NCI-H187 (cell line): ENCODE results near the gene NYAP2.

ENCODE experiments used
- DNase-seq, 2 experiments: peaks; one replicate each; lab custom pipeline; 2025; lab: John Stamatoyannopoulos, UW

NYAP2 gene

DNA sequence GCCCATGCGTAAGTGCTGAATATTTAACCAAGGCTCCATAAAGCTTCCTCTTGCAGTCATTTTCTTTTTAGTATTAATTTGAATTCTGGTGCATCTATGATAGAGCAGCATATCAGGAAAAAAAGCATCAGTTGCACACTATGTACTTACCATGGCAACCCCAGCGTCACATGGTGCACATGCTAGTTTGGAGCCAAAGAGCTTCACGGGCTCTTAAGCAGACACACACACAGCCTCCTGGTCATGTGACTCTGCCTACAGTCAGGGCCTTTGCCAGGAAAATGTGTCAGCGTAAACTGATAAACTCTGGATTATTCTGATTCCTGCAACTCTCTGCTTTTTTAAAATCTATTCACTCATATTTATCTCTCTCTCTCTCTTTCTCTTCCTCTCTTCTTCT lies 30.2 kb downstream of the NYAP2 start:
- peak in 1 of 2 experiments; percentile 47 for DNase-seq

DNA sequence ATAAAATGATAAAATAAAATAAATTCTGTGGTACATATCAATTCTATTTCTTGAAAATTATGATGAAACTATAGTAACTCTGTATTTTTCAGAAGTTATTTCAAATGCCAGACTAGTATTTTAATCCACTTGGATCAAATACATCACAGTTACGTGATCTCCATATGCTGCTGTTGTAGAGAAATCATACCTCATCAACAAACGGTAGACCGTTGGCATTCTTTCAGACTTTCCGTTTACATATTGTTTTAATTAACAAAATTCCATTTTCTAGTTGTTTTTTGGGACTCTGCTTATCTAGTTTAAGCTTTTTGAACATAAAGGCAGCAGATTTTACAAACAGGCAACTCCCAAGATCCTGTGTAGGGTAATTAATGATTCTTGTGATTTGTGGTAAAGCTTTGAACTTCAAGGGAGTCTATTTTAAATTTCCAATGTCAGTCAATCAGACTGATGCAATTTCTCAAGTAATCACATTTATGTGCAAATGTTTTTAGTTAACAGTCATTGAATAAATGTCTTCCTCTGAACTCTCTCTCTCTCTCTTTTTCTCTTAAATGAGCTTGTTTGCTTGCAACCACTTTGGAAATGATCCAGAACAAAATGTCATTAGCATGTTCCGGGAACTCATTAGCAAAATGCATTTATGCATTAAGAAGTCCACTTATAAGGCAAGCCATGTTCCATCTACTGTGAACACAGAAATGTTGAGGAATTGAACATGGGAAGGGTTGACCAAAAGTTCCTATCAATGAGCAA lies 31.8 kb downstream of the NYAP2 start:
- no peak for DNase-seq

DNA sequence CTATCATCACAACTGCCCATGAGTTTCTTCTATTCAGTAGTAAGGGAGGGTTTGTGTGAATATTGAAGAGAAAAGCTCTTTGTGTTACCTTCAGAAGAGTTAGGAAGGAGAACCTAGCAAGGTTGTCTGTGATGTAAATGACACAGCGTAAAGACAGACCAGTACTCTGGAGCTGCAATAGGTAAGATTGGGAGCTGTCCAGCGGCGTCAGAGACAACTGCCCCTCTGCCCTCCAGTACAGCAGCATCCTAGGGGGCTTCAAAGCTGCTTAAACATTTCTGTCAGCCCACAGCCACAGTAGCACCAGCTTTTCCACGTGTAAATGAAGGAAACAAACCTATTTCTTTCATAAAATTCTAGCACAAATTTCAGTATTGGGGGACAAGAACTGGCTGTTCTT lies 34.5 kb downstream of the NYAP2 start:
- no peak for DNase-seq

DNA sequence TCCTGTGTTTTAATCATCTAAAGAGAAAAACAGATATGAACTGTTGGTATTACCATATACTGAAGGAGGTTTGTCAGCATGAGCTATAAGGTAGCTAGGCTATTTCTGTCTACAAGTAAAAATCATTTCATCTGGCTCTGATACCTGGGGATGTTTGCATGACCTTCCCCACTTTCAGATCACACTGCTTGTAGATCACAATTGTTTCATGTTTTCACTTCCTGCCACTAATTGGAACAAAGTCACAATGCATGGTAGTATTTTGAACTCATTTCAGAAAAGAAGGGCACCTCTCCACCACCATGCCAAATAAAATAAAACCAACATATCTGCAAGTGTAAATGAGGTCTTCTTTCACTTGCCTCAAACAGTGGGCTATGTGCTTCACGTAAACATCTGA lies 37.8 kb downstream of the NYAP2 start:
- no peak for DNase-seq

DNA sequence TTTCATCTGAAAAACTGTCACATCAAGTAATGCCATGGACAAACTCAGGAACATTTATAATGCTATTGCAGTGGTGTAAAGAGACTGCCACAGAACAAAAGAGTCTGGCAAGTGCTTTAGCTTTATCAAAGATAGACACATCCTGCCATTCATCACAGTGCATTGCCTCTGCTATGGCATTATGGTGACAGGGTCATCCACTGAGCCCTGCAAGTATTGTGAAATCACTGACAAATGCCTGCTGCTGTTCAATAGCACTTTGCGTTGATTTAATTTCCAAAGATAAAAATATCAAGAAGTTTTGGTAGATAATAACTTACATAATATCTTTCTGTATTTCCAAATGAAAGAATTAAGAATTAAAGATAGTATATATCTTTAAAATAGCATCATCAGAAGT lies 38.7 kb downstream of the NYAP2 start:
- no peak for DNase-seq

DNA sequence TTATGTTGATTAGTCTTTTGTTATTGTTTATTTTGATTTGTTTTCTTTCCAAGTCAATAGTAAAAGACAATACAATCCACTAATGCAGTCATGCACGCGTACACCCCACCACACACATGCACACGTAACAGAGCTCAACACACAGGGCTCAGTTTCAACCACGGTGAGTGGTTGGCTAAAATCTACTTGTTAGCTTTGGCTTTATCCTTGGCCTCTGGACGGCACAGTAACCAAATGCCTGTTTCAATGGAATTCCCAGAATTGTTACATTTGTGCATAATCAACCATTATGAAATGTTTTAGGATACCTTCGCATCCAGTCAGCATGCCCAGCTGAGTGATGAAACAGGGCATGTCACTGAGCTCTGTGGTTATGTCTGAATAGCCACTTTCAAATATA lies 53.2 kb downstream of the NYAP2 start:
- DNase-seq, result no peak

DNA sequence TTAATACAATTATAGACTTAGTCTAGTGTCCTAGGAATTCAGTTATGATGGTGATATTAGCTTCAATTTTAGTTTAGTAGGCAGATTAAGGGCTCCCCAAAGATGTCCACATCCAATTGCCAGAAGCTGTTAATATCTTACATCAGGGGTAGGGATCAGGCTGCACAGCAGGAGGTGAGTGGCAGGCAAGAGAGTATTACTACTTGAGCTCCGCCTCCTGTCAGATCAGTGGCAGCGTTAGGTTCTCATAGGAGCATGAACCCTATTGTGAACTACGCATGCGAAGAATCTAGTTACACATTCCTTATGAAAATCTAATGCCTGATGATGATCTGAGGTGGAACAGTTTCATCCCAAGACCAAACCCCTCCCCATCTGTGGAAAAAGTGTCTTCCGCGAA lies 54.9 kb downstream of the NYAP2 start:
- DNase-seq, result no peak

DNA sequence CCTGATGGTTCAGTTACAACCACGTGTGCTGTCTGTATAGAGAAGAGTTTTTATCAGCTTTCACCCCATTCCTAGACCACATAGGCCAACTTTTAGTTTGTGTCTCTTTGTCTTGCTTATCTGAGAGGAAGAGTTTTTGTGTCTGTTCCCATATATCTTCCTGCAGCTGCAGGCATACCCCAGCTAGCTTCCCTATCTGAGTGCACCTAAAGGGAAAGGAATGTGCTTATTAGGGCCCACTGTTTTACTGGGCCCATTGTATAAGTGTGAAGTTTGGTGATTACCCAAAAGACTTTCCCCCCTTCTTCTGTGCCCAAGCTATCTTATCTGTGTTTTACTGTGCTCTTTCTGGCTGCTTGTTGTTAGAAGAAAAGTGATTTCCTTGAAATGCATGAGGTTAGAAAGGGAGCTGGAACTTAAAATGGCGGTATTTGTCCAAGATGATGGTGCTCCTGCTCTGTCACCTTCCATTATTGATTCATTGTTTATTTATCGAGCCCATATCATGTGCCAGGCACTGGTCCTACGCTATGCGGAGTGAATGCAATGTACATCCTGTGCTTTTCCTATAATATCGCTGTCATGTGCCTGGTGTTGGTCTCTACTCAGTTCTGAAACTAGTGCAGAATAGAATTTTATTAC lies 57.2 kb downstream of the NYAP2 start:
- no peak for DNase-seq

DNA sequence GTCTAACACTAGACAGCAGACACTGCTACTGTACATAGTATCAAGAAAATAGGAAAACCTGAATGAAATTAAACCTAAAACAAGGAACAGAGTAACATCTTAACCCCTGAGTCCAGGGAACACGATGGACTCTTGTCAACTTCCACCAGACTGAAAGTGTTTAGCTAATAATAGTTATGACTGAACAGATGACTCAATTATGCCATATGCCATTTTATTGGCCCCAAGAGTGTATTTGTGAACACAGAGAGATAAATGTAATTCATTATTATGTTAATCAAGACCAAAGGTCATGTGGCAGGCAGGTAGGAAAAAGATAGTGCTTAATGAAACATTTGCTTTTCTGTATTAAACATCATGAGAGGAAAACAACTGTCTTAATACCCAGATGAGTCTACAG lies 58.0 kb downstream of the NYAP2 start:
- DNase-seq, result no peak

DNA sequence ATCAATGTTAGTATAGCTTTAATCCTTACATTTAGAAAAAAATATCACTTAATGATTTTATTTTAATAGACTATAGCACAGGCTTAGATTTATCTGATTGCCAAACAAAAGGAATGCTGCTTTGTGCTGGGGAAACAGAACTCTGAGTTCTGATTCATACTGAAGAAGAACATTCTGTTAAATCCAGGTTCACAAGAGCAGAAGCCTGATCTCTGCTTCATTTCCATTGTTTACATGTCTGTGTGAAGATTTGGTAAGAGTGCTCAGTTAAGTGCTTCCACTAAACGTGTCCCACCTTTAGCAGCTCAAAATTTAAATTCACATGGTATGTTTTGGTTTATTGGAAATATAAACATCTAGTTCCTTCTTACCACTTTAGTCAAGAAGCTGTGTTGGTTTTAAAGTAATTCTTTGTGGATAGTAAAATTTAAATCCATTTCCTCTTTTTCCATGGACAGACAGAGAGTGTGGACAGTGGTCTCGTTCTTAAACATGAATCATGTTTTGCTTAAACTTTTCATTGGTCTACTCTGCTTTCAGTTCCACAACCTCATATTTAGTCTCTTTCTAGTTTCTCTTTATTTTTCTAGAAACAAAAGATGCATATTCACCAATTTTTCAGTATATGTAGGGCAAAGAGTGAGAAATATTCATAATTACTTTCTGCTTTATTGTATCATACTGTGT lies 59.1 kb downstream of the NYAP2 start:
- DNase-seq, result no peak

DNA sequence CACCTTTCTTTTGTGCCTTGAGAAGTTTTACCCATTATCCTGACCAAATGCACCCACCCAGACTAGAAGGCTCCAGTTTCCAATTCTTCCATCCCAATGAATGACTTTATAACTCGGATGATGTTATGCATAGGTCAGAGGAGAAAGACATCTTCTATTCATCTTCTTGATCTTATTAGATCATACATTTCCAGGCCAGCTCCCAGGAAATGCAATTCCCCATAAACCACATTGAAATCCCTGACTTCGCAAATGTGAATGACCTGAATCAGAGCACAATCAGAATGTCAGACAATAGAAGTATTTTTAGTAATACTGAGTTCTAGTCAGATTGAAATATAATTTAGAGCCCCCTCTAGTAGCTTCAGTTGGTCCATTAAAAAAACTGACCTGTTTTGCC lies 62.9 kb downstream of the NYAP2 start:
- DNase-seq, result no peak

DNA sequence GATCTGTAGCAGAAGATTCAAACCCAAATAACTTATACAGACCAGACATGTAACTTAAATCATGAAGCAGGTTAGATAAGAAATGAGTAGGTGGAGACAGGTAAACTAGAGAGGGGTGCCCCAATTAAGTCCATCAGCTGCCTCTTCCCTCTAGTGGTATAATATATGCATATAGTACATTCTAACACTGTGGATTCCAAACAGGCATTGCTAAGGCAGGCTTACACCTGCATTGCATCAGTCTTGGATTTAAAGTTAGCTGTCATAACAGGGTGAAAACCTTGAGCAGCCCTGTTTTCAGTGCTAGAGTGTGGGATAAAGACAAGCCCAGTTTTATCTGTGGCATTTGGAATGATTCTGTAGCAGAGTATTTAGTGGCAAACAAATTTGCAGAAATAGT lies 63.4 kb downstream of the NYAP2 start:
- no peak for DNase-seq

DNA sequence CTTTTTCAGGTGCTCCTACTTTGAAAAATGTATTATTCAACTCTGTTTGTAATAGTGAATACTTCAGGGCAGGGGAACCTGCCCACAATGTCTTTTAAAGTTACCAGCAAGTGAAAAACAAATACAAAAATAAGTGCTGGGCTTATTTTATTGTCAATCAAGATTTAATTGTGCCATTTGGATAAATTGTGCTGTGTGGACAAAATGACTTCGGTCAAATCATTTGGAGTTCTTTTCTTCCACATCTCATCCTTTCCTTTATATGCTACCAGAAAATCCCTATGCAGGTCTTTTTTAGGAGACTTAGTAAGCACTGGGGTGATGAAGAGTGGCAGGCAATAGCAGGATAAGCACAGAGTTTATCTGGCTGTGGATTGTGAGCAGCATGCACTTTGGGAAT lies 63.9 kb downstream of the NYAP2 start:
- DNase-seq, result no peak

DNA sequence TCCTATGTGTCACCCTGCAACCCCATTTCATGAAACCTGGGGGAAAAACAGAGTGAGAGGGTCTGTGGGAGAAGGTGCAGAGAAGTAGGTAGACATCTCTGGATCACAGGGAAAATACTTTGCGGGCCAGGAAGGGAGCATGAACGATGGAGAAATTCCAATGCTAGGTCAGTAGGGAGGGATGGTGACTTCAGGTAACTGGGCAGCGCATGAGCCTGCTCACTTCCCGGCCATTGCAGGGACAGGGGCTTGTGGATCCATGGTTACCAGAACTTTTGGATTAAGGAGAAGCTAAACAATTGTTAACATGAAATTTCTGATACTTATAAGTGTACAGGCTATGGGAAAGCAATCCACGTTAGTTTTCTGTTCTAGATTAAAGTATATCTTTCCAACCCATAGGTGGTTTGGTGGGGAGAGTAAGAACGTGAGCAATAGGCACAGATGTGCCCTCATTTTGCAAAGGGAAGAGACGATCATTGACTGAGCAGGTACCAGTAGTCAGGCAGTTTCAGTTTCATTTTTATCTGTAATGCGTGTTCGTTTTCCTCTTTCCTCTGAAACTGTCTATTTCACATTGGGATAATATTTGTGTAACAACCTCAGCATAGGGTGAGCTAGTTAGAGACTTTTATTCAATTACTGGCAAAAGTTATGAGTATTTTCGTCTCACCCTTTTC lies 65.0 kb downstream of the NYAP2 start:
- no peak for DNase-seq

DNA sequence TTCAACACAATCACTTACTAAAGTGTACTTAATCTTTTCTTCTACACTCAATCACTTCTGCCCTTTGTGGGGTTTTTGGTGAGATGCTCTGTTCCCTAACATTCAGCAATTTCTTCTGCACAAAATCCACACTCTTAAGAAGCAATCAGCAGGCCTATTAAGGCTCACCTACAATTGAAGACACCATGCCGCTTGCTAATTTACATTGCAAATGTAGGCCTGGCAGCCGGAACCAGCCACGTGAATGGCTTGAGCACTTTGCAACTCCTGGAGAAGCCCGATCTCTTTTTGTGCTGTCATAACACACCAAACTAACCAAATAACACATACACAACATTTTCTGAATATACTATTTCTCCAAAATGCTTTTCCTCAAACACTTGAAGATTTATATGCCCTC lies 66.3 kb downstream of the NYAP2 start:
- no peak for DNase-seq

DNA sequence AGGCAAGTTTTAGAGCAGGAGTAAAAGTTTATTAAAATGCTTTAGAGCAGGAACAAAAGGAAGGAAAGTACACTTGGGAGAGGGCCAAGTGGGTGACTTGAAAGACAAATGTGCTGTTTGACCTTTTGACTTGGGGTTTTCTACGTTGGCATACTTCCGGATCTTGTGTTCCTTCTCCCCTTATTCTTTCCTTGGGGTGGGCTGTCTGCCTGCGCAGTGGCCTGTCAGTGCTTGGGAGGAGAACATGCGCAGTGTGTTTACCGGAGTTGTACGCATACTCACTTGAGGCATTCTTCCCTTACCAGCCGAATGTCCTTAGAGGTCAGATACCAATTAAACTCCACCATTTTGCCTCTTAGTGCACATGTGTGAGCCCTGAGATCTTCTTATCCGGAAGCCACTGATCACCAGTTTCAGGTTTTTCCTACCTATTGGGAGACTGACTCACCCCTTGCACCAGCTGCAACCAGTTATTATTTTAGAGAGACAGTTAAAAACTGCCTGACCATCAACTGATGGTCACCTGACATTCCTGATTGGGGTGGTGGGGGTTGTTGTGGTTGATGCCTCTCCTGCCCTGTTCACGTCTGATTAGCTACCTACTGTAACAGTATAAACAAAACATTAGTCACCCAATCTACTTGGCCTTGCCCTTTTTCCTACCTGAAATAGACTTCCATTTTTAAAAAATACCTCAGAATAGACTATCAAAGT lies 67.5 kb downstream of the NYAP2 start:
- DNase-seq, result no peak

DNA sequence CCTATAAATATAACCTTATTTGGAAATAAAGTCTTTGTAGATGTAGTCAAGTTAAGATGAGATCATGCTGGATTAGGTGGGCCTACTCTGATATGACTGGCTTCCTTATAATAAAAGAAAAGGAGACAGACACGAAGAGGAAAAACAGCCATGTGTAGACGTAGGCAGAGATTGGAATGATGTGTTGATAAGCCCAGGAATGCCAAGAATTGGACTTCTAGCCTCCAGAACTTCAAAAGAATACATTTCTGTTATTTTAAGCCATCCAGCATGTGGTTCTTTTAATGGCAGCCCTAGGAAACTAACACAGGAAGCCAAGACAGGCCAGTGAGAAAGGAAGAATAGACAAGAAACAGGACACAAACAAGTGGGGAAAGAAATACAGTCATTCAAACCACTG lies 68.6 kb downstream of the NYAP2 start:
- no peak for DNase-seq

DNA sequence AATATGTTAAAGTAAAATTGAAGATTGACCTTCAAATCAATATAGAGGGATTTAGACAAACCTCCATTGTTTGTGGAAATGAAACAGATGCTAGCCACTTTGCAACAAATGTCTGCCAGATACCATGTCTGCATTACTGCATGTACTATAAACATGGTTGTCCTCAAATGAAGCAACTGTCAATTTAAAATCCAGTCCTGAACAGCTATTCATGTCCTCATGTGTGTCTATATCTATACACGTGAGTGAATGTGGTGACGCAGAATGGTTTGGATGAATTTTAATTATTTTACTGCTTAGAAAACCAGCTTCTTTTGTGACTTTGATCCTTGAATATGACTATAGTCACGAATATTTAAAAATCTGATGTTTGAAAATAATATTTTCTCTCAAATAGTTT lies 71.5 kb downstream of the NYAP2 start:
- DNase-seq, result no peak

DNA sequence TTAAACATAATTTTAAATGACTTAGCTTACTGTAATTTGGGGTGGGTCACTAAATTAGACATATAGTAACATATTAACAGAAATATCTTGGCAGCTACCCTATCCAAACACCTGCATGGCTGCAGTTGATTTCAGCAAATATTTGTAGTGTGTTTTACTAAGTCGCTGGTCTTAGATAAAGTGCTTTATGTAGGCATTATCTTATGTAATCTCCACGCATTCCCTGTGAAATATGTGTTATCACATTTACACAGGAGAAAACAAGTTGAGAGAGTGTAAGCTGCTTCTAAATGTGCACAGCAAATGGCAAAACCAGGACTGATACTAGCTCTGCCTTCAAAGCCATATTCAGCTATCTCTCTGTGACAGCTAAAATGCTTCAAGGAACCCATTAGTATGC lies 72.0 kb downstream of the NYAP2 start:
- DNase-seq, result no peak

DNA sequence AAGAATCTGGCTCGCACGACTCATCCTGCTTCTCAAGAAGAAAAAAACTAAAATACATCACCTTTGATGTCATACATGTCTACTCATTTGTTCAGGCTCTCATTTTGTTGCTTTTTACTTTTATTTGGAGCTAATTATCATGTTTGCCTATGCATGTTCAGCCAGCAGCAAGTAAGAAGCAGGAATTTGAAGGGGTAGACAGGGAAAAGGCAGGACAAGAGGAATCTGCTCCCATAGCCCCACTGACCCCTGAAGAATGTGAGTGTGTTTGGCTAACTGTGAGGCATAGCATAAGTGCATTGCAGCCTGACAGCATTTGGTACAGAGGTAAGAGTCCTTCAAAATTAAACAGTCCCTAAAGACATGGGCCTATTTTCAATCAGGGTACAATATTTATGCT lies 72.7 kb downstream of the NYAP2 start:
- DNase-seq, result no peak

DNA sequence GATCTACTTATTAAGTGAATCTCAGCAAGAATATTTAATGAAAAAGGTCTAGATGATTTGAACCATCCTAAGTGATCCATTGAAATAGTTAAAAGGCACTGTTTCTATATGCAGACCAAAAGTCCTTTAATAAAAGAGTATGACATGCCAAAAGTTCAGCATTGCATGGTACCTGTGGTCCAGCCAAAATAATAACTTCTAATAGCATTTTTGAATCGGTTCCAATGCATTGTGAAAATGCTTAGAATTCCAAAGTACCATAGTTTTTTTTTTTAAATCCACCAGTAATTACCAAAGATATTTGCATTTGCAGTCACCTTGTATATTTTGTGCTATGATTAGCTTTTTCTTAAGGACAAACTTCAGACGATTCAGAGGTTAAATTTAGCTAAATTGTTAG lies 79.9 kb downstream of the NYAP2 start:
- DNase-seq, result no peak

DNA sequence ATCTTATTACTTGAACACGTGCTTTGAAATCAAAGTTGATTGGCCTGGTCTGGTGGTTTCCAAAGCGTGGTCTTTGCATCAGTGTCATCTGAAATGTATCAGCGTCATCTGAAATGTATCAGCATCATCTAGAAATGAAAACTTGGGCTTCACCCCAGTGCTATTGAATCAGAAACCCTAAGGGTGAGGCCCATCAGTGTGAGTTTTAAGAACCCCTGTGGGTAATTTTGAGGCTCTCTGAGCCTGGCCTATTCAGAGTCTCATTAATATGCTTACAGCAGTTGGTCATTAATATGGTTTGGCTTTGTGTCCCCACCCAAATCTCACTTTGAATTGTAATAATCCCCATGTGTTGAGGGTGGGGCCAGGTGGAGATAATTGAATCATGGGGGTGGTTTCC lies 85.2 kb downstream of the NYAP2 start:
- DNase-seq, result no peak
